Adrenal gland (tissue), 12 donors: ENCODE results near the gene ADAMTS17. TPM values are rescaled to one million over a fixed set of nuclear protein-coding genes. Genes with fewer than 3 reads are reported as not detected.
A peak's percentile ranks its signal among the peaks of the same experiment; 100 is the strongest.

Experiments used
- DNase-seq, 7 donors: peaks; one replicate each; pipeline ENCODE4 v3.0.0-alpha.2; 2019 to 2020
- H3K27ac ChIP-seq, 5 donors: fragments of 200-600 bp; sonication (generic) in 4 of 5; 1 replicate in 3 of 5; 2 replicates in 2 of 5; pipeline versions ENCODE4 v1.5.1 to v1.8.0; 2016 to 2020; ENCODE audit warnings: mild to moderate bottlenecking in 1 of 5
- H3K27me3 ChIP-seq: fragments of 200-600 bp; 2 replicates; pipeline ENCODE4 v1.8.0; 2021
- H3K36me3 ChIP-seq, 2 donors: fragments of 200-600 bp; replicated peaks in 1 of 2; 1 replicate in 1 of 2; 2 replicates in 1 of 2; pipeline versions ENCODE4 v1.5.1 to v1.8.0; 2018 to 2022
- H3K4me1 ChIP-seq, 2 donors: fragments of 200-600 bp; replicated peaks in 1 of 2; 1 replicate in 1 of 2; 2 replicates in 1 of 2; pipeline versions ENCODE4 v1.5.1 to v1.8.0; 2018 to 2021
- H3K4me3 ChIP-seq, 4 donors: fragments of 200-600 bp; sonication (generic) in 3 of 4; one replicate each; pipeline ENCODE4 v1.5.1; 2016 to 2018
- H3K9me3 ChIP-seq, 3 donors: fragments of 200-600 bp; sonication (generic) in 1 of 3; replicated peaks in 1 of 3; 1 replicate in 2 of 3; 2 replicates in 1 of 3; pipeline versions ENCODE4 v1.5.1 to v1.8.0; 2016 to 2021
- POLR2A ChIP-seq, 2 donors: fragments of 450-650 bp; IDR thresholded peaks; one replicate each; pipeline ENCODE4 v1.6.1; 2017; ENCODE audit warnings: antibody characterized with exemption in 2 of 2, mild to moderate bottlenecking in 2 of 2, moderate library complexity in 1 of 2
- WGBS, 4 donors: extraction: QIAGEN DNeasy Blood & Tissue Kit in 2 of 4; methylation state at CpG; one replicate each; pipeline versions ENCODE4 v1.1.5 to v1.1.7; 2013 to 2017; 5-methylcytosine and 5-hydroxymethylcytosine counted together
- intact Hi-C, 2 donors: fragments of 100-400 bp; cut with DNase I; formaldehyde crosslinking; loops; one replicate each; pipeline versions ENCODE4 v1.14.1 to v1.15.0; 2022 to 2023
- polyA plus RNA-seq, 3 donors: library from polyadenylated mRNA; stranded (reverse); fragments of 200-250 nt in 2 of 3; fragments of 350-450 nt in 1 of 3; fragmentation: Illumina TruSeq in 1 of 3; extraction: RNeasy Lipid Tissue Mini Kit (QIAGEN cat#74804) in 1 of 3; gene quantifications; one replicate each; pipeline ENCODE4 v1.2.3, GENCODE V29; 2013 to 2014
- total RNA-seq, 9 donors: library from RNA; depleted of rRNA in 4 of 9; stranded (reverse); fragments of >200 nt in 4 of 9; fragments of 120-200 nt in 1 of 9; fragmentation: NEBNext Ultra II Directional in 1 of 9; extraction: Animal tissue kit (Norgen Biotek cat#: 25700) in 1 of 9; gene quantifications; one replicate each; pipeline versions ENCODE4 v1.1.0 to v1.2.4, GENCODE V29; 2013 to 2023
- TF ChIP-seq, protein P1 (sequence below), 6 experiments: fragments of 450-650 bp in 4 of 6; fragments of 200-600 bp in 2 of 6; sonication (generic) in 1 of 6; IDR thresholded peaks; 1 replicate in 5 of 6; 2 replicates in 1 of 6; pipeline versions ENCODE4 v1.5.1 to v1.8.0; 2016 to 2021; ENCODE audit warnings: antibody characterized with exemption in 6 of 6, mild to moderate bottlenecking in 2 of 6, moderate library complexity in 1 of 6
- donor health status: healthy with polysubstance abuse.
- donor health status: Bipolar disorder and iron deficiency.
- donor health status: DM: yes; HTN: yes; CAD: no.
- donor health status: DM: no; HTN: no; CAD: no.
- donor health status: DM: no; HTN: no; CAD: no.
- donor health status: DM: yes; HTN: yes; CAD: no.

Gene ADAMTS17
- total and polyA plus RNA-seq, 12 donors = 0.51 to 14.8 (median 2.9) TPM

DNA sequence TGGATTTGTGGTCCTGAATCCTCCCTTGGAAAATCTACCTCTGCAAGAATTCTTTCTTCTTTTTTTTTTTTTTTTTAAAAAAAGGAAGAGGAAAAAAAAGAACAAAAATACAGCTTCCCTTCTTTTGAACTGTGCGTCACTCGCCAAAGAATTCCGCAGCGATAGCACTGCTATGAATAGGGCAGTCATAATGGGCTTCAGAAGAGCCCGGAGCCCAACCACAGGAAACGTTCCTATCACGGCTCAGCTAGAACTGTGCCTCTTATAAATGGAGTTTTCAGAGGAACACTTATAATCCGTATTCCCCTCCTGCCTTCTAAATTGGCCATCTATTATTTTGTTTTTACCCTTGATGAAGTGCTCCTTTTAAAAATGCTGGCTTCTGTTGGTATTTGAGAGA lies 227.7 kb downstream of the ADAMTS17 start:
- peak in 6 of 7 donors; percentile 58 to 82 (median 68) for DNase-seq
- peak overlapping the region in 4 of 5 donors; percentile 40 to 90 (median 76) for H3K27ac ChIP-seq
- H3K27me3 ChIP-seq = no peaks in the 10 kb centered on the region
- H3K36me3 ChIP-seq = no peaks in the 10 kb centered on the region
- peaks cover 14 to 40% of the 10 kb centered on the region in 2 donors for H3K4me1 ChIP-seq
- no peak overlapping the region for H3K4me3 ChIP-seq
- WGBS, 4 donors = 41 to 65% (median 48%) methylated on average over 8 of the region's 8 CpGs
- intact Hi-C loops = loop anchor here (10.0 kb wide), 2 partner anchors 139 to 149 kb away; no protein-coding TSS in a partner anchor
- no peaks in the 10 kb centered on the region for H3K9me3 ChIP-seq
- TF ChIP-seq, protein P1, sequence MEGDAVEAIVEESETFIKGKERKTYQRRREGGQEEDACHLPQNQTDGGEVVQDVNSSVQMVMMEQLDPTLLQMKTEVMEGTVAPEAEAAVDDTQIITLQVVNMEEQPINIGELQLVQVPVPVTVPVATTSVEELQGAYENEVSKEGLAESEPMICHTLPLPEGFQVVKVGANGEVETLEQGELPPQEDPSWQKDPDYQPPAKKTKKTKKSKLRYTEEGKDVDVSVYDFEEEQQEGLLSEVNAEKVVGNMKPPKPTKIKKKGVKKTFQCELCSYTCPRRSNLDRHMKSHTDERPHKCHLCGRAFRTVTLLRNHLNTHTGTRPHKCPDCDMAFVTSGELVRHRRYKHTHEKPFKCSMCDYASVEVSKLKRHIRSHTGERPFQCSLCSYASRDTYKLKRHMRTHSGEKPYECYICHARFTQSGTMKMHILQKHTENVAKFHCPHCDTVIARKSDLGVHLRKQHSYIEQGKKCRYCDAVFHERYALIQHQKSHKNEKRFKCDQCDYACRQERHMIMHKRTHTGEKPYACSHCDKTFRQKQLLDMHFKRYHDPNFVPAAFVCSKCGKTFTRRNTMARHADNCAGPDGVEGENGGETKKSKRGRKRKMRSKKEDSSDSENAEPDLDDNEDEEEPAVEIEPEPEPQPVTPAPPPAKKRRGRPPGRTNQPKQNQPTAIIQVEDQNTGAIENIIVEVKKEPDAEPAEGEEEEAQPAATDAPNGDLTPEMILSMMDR (IDR thresholded peaks at IDR 0.05) = no peak
- peak in 1 of 2 donors; percentile 34 for TF ChIP-seq POLR2A (IDR thresholded peaks at IDR 0.05)

DNA sequence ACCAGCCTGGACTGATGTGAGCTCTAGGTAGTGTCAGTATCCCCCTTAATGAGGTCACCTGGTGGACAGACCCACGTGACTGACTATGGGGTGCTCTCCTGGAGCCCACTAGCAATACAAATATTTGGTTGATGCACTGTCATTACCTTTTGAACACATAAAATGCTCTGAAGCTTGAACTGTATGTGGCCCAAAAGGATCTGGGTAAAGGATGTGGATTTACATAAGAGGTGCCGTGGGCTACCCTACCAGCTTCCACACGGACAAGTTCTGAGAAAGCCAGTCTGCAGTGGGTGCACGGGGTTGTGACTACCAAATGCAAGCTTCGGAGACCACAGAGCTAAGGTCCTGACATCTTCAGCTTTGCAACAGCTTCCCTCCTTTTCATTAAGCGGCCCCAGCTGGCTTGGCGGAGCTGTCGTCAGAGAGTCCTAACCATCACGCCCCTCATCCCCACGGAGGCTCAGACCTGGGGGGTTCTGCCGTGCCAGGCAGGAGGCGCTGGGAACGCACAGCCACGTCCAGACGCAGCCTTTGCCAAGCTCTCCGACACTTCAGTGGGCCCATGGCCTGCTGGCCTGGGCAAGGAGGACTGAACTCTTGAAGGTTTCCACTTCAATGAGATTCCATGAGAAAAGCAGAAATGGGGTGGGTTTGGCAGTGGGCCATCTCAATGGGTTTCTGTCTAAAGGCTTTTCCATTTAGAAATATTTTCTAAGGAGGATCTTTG lies 228.3 kb downstream of the ADAMTS17 start:
- H3K4me3 ChIP-seq = no peak overlapping the region
- H3K36me3 ChIP-seq = no peaks in the 10 kb centered on the region
- H3K9me3 ChIP-seq = no peaks in the 10 kb centered on the region
- peak in 2 of 7 donors; percentile 24 to 53 for DNase-seq
- intact Hi-C loops = loop anchor here (10.0 kb wide), 2 partner anchors 139 to 149 kb away; no protein-coding TSS in a partner anchor
- H3K27me3 ChIP-seq = no peaks in the 10 kb centered on the region
- H3K27ac ChIP-seq = peak overlapping the region in 4 of 5 donors; percentile 32 to 90 (median 62)
- H3K4me1 ChIP-seq = peaks cover 14 to 40% of the 10 kb centered on the region in 2 donors
- TF ChIP-seq, protein P1 (IDR thresholded peaks at IDR 0.05) = no peak
- TF ChIP-seq POLR2A (IDR thresholded peaks at IDR 0.05) = no peak
- 76 to 92% (median 81%) methylated on average over 9 to 16 of the region's 16 CpGs for WGBS, 4 donors

- 89 to 94% (median 89%) methylated on average over 13 to 14 of the region's 14 CpGs for WGBS, 4 donors
- H3K27ac ChIP-seq = peak overlapping the region in 2 of 5 donors; percentile 43 to 90
- peaks cover 14 to 40% of the 10 kb centered on the region in 2 donors for H3K4me1 ChIP-seq
- DNase-seq = no peak
- H3K27me3 ChIP-seq = no peaks in the 10 kb centered on the region
- TF ChIP-seq, protein P1 (IDR thresholded peaks at IDR 0.05) = no peak
- TF ChIP-seq POLR2A (IDR thresholded peaks at IDR 0.05) = no peak
- no peak overlapping the region for H3K4me3 ChIP-seq
- H3K9me3 ChIP-seq = no peaks in the 10 kb centered on the region
- intact Hi-C loops = loop anchor here (10.0 kb wide), 2 partner anchors 138 to 148 kb away; no protein-coding TSS in a partner anchor
- H3K36me3 ChIP-seq = no peaks in the 10 kb centered on the region
These were observed 229.0 kb downstream of the ADAMTS17 start for GRCh38 chr15:100112636-100113305.

DNA sequence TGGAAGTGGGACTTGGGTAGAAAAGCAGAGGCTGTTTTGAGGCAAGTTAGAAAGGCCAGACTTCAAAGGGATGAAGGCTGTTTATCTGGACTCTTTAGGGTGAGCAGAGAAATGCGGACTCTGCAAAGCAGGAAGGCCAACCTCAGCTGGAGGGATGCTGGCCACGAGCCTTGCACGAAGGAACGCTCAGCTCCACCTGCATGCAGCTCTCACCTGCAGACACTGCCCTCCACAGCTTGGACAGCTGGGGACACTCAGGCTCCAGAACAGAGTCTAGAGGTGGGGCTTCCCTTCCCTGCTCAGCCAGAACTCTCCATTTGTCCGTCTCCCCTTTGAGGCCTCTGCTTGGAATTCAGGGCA lies 229.7 kb downstream of the ADAMTS17 start:
- no peak for DNase-seq
- no peaks in the 10 kb centered on the region for H3K36me3 ChIP-seq
- TF ChIP-seq, protein P1 (IDR thresholded peaks at IDR 0.05) = no peak
- TF ChIP-seq POLR2A (IDR thresholded peaks at IDR 0.05) = no peak
- no peak overlapping the region for H3K4me3 ChIP-seq
- H3K27me3 ChIP-seq = no peaks in the 10 kb centered on the region
- no peaks in the 10 kb centered on the region for H3K9me3 ChIP-seq
- peaks cover 14 to 46% of the 10 kb centered on the region in 2 donors for H3K4me1 ChIP-seq
- H3K27ac ChIP-seq = peak overlapping the region in 2 of 5 donors; percentile 43 to 90
- 65 to 80% (median 76%) methylated on average over 4 to 5 of the region's 5 CpGs for WGBS, 4 donors
- intact Hi-C loops = loop anchor here (10.0 kb wide), 2 partner anchors 137 to 147 kb away; no protein-coding TSS in a partner anchor
